Stimulated activated naive CD4-positive, alpha-beta T cell treated with Interleukin-2 at 50 U/mL for 16 hours (primary cell): Measurements from ENCODE around the gene DHH.
"Not testable (repeated sequence)": the region's sequence is repeated elsewhere in the genome, so short reads cannot be mapped to it uniquely, and the experiment has no call there.

Source experiments
- DNase-seq: peaks from one replicate; lab custom pipeline; 2025; lab: John Stamatoyannopoulos, UW

DHH gene

GRCh38 chr12:49069507-49070346, 24.9 kb downstream of the DHH start, which contains the start of gene RHEBL1:
TSS of gene RHEBL1 (minus strand) at chr12:49069979. CDS start at chr12:49069785, 194 bp downstream.
- peak; percentile 98 for DNase-seq

DNA sequence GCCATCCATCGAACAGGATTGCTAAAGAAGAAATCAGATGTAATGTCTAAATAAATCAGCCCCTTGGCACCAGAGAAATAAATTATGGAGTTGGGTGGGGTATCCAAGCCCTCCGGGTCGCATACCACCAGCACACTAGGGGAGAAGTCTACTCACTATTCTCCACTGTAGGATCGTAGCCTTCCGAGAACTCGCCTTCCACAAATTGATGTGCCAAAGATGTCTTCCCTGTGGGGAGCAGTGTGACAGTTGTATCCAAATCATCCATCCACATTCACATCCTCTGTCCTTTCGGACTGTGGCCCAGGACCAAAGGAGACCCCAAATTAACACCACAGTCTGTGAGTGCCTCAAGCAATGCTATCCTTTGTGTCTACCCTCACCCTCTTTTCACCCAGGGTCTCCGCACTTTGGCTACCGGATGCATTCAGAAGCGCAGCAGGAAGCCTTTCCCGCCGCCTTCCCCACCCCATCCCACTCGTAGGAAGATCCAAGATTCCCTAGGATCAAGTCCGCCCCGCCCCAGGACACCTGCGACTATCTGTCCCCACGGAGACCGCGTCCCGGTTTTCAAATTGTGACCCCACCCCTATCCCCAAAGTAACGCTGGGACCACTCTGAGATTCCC, 25.6 kb downstream of the DHH start:
- no peak for DNase-seq

DNA sequence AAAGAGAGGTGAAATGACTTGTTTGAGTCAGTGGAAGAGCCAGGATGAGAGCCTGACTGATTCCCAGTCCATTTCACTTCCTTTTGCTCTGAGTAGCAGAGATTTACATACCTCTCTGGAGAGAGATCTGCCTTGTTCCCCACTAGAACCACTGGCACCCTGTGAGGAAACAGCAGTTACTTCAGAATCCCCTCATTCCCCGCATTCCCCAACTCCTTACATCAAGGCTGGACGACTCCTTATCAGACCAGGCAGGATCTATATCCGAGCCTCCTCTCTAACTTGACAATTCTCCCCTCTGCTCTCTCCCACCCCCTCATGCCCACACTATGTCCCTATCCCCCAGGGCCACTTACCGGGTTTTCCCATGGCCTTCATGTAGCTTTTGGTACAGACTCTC, 28.5 kb downstream of the DHH start:
- no peak for DNase-seq

DNA sequence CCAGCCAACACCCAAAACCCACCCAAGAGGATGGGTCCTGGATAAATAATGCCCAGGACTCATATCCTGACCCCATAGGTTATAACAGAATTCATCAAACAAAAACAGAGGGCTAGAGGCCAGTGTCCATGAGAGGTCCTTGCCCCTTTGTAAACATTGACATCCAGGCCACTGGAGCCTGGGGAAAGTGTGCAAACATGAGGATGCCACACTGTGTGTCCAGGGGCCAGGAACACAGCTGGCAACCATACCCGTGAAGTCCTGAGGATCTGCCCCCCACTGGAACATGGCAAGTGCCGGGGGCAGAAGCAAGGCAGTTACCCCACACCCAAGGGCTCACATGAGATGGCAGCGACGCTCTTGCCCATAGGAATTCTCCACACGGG, 29.8 kb downstream of the DHH start:
- no peak for DNase-seq

DNA sequence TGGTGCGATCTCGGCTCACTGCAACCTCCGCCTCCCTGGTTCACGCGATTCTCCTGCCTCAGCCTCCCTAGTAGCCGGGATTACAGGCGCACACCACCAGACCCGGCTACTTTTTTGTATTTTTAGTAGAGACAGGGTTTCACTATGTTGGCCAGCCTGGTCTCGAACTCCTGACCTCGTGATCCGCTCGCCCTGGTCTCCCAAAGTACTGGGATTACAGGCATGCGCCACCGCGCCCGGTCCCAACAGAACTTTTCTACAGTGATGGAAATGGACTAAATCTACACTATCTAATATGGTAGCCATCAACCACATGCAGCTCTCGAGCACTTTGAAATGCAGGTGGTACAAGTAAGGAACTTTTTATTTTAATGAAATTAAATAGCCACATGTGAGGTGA, 32.7 kb downstream of the DHH start:
- DNase-seq: not testable (repeated sequence)

DNA sequence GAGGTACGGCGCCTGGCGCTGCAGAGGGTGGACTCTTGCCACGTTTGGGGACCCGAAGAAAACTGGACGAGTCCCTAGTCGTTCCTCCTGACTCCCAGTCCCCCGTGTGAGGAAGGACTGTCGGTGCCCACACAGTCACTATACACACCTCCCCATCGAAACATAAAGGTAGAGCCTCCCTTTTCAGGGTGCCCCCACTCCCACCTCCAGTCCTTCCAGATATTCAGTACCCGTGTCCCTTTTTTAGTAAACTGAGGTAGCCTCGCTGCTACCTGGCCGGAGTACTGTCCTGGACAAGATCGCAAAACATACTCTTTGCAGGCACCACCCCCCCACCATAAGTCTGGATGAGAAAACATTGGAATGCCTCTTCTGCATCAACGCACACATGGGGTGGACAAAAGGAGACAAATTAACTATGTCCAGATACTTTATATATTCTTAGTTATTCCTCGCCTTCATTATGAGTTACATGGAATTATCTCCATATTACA, 33.4 kb downstream of the DHH start:
- DNase-seq: no peak

DNA sequence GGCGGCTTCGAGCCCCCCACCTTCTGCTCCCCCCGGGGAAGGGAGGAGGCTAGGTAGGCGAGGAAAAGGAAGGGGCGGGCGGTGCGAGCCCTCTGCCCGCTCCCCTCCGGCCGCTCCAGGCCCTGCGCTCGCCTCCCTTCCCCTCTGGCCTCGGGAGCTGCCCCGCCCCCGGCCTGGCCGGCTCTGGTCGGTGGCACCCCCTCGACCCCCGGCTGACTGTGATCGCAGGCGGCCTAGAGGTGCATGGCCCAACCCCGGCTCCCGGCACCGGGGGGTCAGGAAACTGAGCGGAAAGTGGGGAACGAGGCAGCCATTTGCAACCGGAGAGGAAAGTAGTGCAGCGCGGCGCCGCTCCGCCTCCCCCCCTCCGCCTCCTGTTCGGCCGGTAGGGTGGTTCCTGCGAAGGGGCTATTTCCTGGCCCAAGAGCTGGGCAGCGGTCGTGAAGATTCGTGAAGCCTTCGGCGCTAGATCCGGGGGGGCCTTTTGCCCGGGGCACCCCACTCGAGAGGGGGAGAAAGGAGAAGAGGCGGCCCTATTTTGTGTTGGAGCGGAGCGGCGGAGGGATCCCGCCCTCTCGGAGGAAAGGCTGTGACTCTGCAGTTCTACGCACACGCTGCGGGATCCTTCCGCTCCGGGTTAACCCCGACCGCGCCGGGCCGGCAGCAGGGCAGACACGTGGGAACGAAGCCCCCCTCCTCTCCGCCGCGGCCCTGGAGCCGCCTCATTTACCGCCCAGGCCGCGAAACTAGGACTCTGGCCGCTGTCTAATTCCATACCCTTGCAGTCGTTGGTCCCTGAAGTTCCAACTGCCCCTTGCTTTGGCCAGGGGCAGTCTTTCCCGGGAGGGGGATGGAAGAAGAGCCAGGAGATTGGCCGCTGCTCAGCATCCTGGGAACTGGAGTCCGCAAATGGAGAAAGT, 34.1 kb downstream of the DHH start, which contains the start of gene KMT2D:
Gene KMT2D, minus strand, starts transcription at position 558 of the 920 bp plus-strand sequence. CDS start 5,470 bp downstream, outside the sequence.
- peak; percentile 90 for DNase-seq

GRCh38 chr12:49059299-49060171, 35.1 kb downstream of the DHH start:
- DNase-seq: no peak

DNA sequence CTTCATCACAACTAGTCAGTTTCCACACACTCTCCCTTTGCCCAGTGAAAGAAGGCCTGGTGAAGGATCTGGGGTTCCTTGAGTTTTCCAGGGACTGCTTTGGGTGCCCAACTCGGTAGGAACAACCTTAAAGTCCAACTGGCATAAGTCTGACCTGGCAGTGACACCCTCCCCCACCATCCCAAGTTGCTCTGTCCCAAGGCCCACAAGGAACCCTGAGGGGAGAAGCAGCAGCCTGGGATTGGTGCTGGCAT, 35.6 kb downstream of the DHH start:
- DNase-seq: no peak

DNA sequence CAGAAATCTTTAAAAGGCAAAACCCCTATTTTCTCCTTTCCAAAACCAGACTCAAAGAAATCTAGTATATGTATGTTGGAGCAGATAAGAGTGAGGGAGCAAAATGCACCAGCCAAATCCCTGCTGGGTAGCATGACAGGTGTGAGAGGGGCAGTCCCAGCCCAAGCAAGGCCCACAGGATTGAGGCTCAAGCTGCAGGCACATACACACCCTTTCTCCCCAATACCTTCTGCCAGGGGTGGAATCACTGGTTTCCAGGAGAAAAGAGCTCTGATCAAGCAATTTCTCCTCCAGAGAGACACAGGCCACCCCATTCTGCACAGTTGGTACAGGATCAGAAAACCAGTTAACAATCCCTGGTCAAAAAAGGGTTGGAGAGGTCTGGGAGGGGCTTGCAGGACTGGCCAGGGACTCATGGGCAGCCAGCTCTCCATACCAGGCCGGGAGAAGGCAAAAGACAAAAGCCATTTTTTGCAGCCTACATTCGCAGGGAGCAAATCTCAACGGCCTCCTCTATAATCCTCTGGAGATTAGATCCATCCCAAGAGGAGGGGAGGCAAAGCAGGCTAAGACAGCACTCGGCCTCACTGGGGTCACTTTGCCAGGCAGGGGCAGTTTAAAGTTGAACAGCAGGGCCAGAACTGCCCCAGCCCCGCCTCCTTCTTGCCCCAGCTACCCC, 36.1 kb downstream of the DHH start:
- DNase-seq: no peak

- no peak for DNase-seq
These were observed 36.7 kb downstream of the DHH start for GRCh38 chr12:49057888-49058287.

DNA sequence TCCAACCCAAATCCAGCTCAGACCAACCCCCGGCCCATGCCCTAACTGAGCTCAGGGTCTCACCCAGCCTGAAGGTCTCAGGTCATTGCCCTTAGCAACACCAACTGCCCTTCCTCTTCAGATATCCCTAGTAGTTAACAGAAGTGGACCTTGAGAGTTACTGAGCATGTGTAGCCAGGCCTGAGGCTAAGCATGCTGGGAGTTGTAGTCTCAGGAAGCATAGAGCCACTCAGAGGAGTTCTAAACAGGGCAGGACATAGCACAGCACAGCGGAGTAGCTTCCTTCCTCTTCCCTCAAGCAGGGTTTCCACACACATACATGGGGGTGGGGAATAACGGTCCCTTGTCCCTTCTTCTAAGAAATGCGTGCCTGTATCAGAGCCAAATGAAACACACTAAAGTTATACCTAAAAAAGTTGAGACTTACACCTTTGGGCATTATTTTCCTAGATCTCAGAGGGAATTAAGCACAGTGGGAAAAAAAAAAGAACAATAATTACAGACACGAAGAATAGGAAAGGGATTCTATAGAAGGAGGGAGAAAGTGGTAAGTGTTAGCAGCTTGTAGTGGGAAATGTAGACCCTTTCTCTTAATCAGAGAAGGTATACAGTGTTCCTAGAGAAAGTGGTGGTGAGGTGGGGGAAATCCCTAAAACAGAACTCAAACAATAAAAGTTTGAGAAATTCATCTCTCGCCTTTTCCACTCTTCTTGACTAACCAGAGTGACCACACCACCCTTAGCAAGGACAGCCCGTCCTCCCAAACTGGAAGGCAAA, 38.4 kb downstream of the DHH start:
- peak; percentile 37 for DNase-seq

GRCh38 chr12:49055092-49055491, 39.5 kb downstream of the DHH start:
- DNase-seq: no peak

GRCh38 chr12:49054524-49054923, 40.1 kb downstream of the DHH start:
- DNase-seq: no peak

DNA sequence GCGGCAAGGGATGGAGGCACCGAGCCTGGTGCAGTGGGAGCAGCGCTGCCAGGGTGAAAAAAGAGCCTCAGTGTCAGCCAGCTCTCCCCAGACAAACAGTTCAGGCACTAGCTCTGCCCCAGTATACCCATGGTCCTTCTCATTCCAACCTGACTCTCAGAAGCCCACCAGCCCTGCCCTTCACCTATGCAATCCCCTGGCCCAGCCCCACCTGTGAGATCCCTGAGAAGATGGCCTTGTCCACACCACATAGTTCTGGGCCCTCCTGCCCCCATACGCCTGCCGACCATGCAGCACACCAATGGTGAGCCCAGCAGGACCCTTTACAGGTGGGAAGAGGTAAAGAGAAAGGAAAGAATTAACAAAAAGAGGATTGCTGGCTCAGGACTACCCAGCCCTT, 40.5 kb downstream of the DHH start:
- DNase-seq: no peak

- no peak for DNase-seq
These were observed 42.0 kb downstream of the DHH start for GRCh38 chr12:49052451-49053208.

DNA sequence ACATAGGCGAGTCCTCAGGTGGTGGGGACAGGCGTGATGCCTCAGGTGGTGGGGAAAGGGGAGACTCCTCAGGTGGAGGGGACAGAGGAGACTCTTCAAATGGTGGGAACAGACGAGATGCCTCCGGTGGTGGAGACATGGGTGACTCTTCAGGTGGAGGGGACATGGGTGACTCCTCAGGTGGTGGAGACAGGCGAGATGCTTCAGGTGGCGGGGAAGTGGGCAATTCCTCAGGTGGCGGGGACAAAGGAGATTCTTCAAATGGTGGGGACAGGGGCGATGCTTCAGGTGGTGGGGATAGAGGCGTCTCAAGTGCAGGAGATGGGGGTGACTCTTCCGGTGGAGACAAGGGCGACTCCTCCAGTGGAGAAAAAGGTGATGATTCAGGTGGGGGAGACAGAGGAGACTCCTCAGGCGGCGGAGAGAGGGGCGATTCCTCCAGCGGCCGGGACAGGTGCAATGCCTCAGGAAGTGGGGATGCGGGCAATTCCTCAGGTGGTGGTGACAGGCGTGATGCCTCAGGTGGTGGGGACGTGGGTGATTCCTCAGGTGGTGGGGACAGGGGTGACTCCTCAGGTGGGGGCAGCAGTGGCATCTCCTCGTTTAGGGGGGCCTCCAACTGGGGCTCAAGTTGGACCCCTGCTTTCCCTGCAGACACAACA, 42.7 kb downstream of the DHH start:
- no peak for DNase-seq

DNA sequence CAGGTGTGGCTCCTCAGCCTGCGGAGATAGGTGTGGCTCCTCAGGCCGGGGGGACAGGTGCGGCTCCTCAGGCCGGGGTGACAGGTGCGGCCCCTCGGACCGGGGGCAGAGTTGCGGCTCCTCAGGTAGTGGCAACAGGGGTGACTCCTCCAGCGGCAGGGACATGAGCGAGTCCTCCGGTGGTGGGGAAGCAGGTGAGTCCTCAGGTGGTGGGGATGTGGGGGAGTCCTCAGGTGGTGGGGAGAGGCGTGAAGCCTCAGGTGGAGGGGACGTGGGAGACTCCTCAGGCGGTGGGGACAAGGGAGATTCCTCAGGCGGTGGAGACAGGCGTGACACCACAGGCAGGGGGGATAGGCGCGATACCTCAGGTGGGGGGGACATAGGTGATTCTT, 43.2 kb downstream of the DHH start:
- no peak for DNase-seq
